ENCODE measurements around the gene GHRHR. TPM values are rescaled to one million over a fixed set of nuclear protein-coding genes. Genes with fewer than 3 reads are reported as not detected.

Gene GHRHR
- total RNA-seq, 6 experiments from 2014 or later = 0.37 to 0.60 (median 0.59) TPM; not detected in 3

- H3K4me1 ChIP-seq = no peaks in the 10 kb centered on the region
- H3K36me3 ChIP-seq = no peaks in the 10 kb centered on the region
- H3K27me3 ChIP-seq = no peaks in the 10 kb centered on the region
- intact Hi-C loops (cut with DNase I) = no loop called here
- H3K4me3 ChIP-seq = no peak overlapping the region
- H3K9me3 ChIP-seq = no peaks in the 10 kb centered on the region
- no peak for DNase-seq
- H3K27ac ChIP-seq = no peak overlapping the region
- peak in 1 of 4 donors; percentile 36 for ATAC-seq
- WGBS (ENCODE audit: insufficient coverage, low coverage, low lambda C conversion rate, missing lambda C conversion rate) = 23% methylated on average over 2 of the region's 7 CpGs
- TF ChIP-seq CTCF (IDR thresholded peaks at IDR 0.05) = no peak
- no peak for TF ChIP-seq POLR2A (IDR thresholded peaks at IDR 0.05)
These were observed 5.2 kb downstream of the GHRHR start for GRCh38 chr7:30968747-30969603.

DNA sequence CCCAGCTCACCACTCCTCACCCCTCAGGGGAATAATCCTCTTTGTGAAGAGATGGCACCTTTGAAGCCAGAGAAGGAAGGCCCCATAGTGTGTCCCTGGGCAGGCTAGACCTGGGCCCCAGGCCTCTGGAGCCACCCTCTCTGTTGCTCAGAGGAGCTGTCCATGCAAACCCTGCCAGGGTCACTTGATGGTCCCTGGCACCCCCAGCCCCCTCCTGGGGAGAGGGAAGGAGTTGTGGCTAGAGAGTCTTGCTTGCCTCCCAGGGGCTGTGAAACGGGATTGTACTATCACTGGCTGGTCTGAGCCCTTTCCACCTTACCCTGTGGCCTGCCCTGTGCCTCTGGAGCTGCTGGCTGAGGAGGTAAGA lies 5.8 kb downstream of the GHRHR start:
- H3K9me3 ChIP-seq = no peaks in the 10 kb centered on the region
- no peak overlapping the region for H3K27ac ChIP-seq
- no CpG with 5 or more reads among the region's 1 CpG for WGBS (ENCODE audit: insufficient coverage, low coverage, low lambda C conversion rate, missing lambda C conversion rate)
- intact Hi-C loops (cut with DNase I) = no loop called here
- no peak overlapping the region for H3K4me3 ChIP-seq
- no peak for DNase-seq
- H3K4me1 ChIP-seq = no peaks in the 10 kb centered on the region
- no peak for ATAC-seq
- no peaks in the 10 kb centered on the region for H3K27me3 ChIP-seq
- no peaks in the 10 kb centered on the region for H3K36me3 ChIP-seq
- no peak for TF ChIP-seq CTCF (IDR thresholded peaks at IDR 0.05)
- no peak for TF ChIP-seq POLR2A (IDR thresholded peaks at IDR 0.05)

GRCh38 chr7:30970074-30970473 lies 6.3 kb downstream of the GHRHR start:
- ATAC-seq = no peak
- WGBS (ENCODE audit: insufficient coverage, low coverage, low lambda C conversion rate, missing lambda C conversion rate) = no CpG with 5 or more reads among the region's 5 CpGs
- DNase-seq = no peak
- Histone ChIP-seq H3K4me1 (no peaks in the 10 kb centered on the region), H3K4me3 (no peak overlapping the region), H3K27ac (no peak overlapping the region), H3K36me3 (no peaks in the 10 kb centered on the region), H3K27me3 (no peaks in the 10 kb centered on the region), H3K9me3 (no peaks in the 10 kb centered on the region)
- TF ChIP-seq CTCF (IDR thresholded peaks at IDR 0.05) (no peak), POLR2A (IDR thresholded peaks at IDR 0.05) (no peak)
- intact Hi-C loops (cut with DNase I) = no loop called here

GRCh38 chr7:30970594-30971094 lies 6.9 kb downstream of the GHRHR start:
- 10% methylated on average over 4 of the region's 6 CpGs for WGBS (ENCODE audit: insufficient coverage, low coverage, low lambda C conversion rate, missing lambda C conversion rate)
- H3K27ac ChIP-seq = no peak overlapping the region
- intact Hi-C loops (cut with DNase I) = no loop called here
- no peak for DNase-seq
- H3K4me3 ChIP-seq = no peak overlapping the region
- H3K36me3 ChIP-seq = no peaks in the 10 kb centered on the region
- H3K27me3 ChIP-seq = no peaks in the 10 kb centered on the region
- no peaks in the 10 kb centered on the region for H3K4me1 ChIP-seq
- ATAC-seq = peak in 3 of 4 donors; percentile 22 to 62 (median 31)
- TF ChIP-seq CTCF (IDR thresholded peaks at IDR 0.05) (no peak), POLR2A (IDR thresholded peaks at IDR 0.05) (no peak)
- no peaks in the 10 kb centered on the region for H3K9me3 ChIP-seq
